Tongue (tissue), 2 donors: ENCODE data around the gene SBDS. TPM values are rescaled to one million over a fixed set of nuclear protein-coding genes. Genes with fewer than 3 reads are reported as not detected.
"Not testable (repeated sequence)": the region's sequence is repeated elsewhere in the genome, so short reads cannot be mapped to it uniquely, and the experiment has no call there.

ENCODE experiments used
- DNase-seq: peaks from one replicate; pipeline ENCODE4 v3.0.0-alpha.2; 2015
- total RNA-seq: library from RNA; depleted of rRNA; stranded (reverse); fragments of >200 nt; gene quantifications from one replicate; pipeline ENCODE4 v1.2.3, GENCODE V29; 2014

Gene SBDS
- total RNA-seq, 1 donor from 2014 or later = 165 TPM

DNA sequence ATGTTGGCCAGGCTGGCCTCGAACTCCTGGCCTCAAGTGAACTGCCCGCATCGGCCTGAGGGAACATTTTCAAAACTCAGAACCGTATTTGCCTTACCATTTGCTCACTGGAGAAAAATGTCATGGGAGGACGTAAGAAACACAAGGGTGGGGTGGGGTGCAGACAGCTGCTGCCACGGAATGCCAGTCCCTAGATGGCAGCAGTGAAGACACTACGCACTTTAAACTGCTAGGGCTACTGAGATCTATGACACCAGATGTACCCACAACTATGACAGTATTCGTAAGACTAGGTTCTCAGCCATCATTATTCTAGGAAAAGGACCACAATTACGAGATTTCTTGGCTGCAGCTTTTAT is 716 bp downstream of the SBDS start:
- DNase-seq = peak; percentile 87

DNA sequence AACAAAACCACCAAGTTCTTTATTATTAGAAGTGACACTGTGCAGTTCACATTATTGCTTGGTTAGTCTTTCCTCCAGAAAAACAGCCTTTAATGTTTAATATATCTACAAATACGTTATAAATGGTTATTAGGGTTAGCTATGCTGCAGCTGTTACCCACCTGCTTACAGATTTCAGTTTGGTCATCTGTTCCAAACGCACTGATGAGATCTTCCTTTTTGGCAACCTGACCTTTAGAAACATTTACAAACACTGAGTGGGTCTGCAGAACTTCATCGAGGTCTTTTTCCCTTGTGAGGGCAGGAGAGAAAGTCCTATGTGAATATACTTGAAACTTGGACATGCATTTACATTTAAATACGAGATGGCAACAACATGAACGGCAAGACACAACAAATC is 1.3 kb downstream of the SBDS start:
- peak; percentile 62 for DNase-seq

DNA sequence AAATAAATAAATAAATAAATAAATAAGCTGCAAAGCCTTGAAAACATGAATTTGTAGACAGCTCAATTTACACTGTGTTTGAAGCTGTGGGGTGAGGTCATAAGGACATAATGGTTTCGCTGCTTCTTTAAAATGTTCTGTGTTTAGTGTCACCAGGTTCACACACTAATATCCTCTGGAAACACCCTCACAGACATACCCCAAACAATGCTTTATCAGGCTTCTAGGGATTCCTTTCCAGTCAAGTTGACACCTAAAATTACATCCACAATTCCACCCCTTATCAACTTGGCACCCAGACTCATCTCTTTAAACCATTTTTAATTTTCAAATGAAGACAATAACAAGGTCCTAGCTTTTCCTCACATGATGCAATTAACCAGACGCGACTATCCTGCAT is 5.8 kb downstream of the SBDS start:
- DNase-seq = not testable (repeated sequence)

DNA sequence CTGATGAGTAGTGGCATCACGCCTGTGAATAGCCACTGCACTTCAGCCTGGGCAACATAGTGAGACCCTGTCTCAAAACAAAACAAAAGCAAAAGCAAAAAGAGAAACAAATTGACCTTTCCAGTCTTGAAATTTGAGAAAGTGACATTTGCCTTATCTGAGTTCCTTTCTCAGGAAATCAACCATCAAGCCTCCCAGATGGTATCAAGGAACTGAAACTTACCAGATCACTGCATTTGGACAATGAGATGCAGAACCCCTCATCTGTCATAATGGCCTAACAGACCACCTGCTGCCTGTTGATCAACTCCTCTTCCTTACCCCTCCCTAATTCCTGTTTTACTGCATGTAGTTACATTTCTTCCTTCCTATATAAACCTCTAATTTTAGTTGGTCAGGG is 15.1 kb downstream of the SBDS start:
- DNase-seq = not testable (repeated sequence)

DNA sequence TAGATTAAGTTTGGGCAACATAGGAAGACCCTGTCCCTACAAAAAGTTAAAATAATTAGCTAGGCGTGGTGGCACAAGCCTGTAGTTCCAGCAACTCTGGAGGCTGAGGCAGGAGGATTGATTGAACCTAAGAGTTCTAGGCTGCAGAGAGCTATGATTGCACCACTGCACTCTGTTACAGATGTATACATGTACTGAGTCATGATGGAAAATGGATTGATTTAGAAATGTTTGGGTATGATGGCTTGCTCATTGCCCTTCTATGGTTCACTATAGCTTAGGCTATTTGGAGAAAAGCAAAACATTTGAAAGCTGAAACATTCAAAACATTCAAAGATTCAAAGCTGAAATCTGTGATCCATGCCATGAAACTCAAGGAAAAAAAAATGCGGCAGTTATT is 16.4 kb downstream of the SBDS start:
- not testable (repeated sequence) for DNase-seq

DNA sequence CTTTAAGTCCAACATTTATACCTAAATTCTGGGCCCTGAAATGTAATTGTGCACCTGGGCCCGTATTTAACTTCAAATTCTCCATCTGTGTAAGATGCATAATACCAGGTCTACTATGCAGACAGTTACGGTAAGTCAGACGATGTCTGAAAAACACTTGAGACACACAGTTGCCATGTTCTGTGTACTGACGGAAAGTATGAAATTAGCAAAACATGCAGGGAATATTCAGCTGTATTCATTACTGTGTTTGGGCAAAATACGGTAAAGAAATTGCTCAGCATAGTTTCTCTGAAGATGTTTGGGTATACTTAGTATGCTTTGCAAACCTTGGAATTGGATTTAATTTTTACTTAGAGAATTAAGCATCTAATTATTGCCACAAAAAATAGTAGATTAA is 17.1 kb downstream of the SBDS start:
- not testable (repeated sequence) for DNase-seq

DNA sequence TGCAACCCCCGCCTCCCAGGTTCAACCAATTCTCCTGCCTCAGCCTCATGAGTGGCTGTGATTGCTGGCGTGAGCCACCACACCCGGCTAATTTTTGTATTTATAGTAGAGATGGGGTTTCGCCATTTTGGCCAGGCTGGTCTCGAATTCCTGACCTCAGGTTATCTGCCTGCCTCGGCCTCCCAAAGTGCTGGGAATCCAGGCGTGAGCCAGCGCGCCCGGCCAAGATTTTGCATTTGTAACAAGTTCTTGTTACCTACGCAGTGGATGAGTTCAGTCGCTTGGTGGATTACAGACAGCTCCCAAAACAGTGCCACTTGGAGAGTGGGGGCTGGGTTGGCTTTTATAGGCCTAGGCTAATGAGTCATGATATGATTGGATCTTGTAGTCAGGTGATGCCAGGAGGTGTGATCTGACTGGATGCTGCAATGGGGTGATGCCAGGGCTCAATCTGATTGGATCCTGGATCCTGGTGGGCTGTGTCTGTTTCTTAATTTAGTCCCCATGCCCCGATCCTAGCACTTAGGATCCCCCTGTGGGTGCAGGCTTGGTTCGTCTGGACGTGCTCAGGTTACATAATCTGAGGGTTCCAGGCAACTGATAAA is 20.3 kb downstream of the SBDS start:
- no peak for DNase-seq

DNA sequence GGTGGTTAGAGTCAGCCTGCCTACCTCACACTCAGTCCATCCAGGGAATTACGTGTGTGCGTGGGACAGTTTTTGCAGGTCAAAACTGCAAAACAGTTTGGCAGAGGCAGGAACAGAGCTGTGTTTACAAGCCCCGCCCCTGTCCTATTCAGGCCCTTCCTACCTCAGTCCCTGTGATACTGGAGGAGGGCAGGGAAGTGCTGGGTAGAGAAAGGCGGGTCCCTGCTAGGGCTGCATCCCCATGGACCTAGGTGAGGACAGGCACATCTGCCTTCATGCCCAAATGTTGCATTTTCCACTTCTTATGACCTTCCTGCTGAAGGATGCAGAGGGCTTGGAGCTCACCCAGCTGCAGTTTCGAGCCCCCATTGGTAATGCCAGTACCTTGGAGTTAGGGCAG is 25.1 kb downstream of the SBDS start:
- no peak for DNase-seq

DNA sequence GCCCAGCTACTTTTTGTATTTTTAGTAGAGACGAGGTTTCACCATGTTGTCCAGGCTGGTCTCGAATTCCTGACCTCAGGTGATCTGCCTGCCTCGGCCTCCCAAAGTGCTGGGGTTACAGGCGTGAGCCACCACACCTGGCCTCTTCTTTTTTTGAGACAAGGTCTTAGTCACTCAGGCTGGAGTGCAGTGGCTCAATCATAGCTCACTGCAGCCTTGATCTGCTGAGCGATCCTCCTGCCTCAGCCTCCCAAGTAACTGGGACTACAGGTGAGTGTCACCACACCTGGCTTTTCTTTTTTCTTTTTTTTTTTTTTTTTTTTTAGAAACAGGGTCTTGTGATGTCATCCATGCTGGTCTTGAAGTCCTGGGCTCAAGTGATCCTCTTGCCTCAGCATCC is 26.4 kb downstream of the SBDS start:
- not testable (repeated sequence) for DNase-seq

DNA sequence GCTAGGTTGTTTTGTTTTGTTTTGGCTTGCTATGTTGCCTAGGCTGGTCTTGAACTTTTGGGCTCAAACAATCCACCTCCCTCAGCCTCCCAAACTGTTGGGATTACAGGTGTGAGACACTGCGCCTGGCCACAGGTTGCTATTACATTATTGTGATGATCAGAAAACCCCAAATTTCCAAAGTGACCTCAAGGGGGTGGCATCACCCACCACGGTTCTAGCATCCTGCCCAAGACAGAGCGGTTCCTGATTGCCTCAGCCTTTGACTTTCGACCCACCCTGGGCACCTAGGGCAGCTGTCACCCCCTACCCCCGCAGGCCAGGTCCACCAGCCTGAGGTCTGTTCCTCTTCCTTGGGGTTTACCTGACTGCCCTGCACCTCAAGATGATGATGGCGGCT is 28.4 kb downstream of the SBDS start:
- DNase-seq = no peak

DNA sequence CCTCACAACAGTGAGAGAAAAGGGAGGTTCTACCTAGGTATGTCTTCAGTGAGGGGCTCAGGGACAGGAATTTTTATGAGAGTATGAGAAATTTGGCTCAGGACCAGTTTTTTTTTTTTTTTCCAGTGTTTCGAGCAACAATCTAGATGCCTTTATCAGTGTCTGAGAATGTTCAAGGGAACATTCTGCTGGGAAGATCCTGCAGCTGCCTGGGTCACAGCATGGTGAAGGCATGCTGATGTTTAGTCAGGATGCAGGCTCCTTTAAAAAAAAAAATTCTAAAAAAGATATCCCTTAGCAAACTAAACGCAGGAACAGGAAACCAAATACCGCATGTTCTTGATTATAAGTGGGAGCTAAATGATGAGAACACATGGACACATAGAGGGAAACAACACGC is 31.0 kb downstream of the SBDS start:
- DNase-seq = peak; percentile 12

DNA sequence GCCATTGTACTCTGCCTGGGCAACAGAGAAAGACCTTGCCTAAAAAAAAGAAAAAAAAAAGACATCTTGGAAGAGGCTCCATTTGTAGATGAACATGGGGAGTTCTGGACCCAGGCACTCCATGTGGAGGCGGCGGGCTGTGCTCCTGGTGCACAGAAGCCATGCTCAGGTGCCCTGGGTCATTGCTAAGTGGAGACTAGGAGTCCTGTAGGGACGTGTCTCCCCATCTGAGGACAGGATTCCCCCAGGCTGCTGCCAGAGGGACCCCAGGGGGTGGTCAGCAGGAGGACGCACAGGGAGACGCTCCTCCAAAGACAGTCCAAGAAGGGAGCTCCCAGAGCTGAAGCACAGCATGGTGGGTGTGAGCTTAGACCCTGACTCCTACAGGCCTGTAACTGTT is 34.3 kb downstream of the SBDS start:
- DNase-seq = no peak

DNA sequence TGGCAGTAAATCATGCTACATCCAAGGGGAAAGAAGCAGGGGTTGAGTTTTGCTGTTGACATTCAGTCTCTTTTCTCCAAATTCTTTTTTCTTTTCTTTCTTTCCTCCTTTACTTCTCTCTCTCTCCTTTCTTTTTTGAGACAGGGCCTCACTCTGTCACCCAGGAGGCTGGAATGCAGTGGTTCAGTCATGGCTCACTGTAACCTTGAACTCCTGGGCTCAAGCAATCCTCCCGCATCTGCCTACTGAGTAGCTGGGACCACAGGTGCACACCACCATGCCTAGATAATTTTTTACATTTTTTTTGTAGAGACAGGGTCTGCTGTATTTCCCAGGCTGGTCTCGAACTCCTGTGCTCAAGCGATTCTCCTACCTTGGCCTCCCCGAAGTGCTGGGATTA is 35.2 kb downstream of the SBDS start:
- no peak for DNase-seq

DNA sequence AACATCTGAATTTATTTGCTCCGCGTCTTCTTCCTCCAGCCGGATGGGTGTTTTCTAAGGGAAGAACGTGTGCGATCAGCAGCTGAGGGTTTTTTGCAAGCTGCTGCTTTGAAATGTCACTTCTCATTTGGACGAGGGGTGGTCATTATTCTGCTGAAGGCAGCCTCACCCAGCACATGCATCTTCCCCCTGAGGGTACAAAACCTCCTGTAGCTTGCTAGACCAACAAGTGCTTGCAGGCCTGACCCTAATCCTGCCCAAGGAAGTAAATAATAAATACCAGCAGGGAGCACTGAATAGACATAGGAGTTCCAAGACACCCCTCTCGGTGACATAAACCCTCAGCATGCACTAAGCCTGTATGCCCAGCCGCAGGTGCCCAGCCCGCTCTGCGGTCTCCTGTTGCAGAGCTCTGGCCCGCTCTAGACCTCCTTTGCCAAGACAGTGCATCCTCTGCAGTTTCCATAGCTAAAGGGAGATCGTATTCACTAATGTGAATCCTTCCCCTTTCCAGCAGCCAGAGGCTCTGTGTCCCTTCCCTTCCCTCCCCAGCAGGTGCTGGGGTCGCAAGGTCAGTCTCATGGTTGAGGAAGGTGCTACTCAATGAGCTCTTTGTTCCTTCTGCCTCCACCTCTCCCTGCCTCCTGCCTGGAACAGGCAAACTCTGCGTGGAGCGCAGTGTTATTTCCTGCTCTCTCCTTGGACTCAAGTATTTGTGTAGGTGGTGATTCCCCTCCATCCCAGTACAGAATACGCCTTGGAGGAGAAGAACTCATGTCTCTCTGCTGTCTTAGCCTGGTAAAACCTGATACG is 36.6 kb downstream of the SBDS start:
- DNase-seq = no peak

DNA sequence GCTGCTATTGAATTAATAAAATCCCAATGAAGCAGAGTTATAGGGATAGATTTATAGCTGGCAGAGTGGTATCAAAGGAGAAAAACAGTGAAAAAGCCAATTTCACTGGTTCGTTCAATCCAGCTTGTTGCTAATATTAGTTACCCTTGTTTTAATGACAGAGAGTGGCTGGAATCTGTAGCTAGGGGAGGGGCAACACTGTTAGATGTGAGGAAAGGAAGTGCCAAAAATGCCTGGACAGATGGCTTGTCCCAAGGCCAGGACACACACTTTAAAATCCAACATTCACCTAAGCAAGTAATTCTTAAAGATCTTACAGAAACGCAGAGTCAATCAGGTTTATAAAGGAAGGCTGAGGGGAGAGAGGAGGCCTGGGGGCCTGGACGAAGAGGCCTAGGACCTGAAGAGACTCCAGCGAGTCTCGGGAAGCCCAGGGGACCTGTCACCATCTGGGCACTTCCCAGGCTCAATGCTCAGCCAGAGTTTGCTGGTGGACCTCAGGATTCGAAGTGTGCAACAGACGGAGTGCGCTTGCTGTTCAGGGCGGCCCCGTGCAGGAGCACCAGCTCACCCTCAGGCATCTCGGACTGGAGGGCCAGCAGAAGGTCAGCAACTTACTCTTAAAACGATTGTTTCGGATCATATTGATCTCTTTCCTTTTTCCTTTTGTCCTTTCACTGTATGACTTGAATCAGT is 37.6 kb downstream of the SBDS start:
- DNase-seq = no peak

DNA sequence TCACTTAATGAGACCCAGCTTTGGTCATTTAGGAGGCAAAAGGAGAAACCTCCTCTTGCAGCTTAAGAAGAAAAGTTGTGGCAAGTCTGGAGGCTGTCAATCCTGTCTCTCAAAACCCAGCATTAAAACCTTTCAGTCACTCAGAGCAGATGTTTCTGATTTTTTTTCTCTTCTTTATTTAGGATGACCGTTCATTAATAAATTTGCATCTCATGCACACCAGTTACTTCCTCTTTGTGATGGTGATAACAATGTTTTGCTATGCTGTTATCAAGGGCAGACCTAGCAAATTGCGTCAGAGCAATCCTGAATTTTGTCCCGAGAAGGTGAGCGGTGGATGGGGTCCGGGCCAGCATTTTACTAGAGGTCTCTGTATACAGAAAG is 42.4 kb downstream of the SBDS start:
- no peak for DNase-seq

DNA sequence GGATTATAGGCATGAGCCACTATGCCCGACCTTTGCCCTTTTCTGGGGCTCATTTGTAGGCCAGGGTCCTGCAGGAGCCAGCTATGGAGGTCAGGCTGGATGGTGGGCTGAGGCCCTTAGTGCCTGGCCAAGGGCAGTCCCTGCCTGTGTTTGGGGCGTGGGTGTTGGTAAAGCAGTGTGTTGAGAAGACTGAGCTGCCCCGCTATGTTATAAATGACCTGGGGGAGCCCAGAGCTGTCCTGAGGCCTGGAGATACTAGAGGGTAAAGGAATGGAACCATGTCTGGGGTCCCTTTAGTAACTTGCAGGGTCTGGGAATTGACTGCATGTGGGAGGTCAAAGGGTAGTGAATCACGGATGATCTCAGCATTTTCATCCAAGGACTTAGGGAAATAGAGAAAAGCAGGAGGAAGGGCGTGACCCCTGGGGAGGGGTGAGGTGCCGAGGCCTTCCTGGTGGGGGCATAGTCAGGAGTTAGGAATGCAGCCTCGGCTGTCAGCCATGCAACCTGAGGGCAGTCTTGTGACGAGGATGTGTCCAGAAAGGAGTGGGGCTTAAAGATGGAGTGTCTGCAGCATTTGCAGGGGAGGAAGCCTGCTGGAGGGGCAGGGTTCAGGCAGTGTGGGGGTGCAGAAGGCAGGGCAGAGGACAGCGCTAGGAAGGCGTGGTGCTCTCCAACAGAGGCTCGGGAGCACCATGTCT is 42.9 kb downstream of the SBDS start:
- DNase-seq = no peak

DNA sequence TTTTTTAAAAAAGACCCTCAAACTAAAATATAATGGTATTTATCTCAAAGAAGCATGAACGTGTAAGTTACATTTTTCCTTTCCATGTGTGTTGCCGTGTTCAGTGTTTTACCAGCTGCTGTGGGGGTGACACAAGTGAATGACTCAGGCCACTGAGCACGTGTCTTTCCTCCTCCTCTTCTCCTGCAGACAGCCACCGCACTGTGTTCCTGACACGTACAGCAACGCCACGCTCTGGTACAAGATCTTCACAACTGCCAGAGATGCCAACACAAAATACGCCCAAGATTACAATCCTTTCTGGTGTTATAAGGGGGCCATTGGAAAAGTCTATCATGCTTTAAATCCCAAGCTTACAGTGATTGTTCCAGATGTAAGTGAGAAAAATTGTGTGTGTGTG is 44.6 kb downstream of the SBDS start:
- DNase-seq = no peak

DNA sequence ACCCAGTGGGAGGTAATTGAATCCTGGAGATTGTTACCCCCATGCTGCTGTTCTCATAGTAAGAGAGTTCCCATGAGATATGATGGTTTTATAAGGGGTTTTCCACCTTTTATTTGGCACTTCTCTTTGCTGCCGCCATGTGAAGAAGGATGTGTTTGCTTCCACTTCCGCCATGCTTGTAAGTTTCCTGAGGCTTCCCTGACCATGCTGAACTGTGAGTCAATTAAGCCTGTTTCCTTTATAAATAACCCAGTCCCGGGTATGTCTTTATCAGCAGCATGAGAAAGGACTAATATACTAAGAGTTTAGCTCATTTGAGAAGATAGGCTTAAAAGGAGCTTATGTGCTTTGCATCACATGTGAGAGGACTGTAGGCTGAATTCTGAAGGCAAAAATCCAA is 45.1 kb downstream of the SBDS start:
- no peak for DNase-seq

DNA sequence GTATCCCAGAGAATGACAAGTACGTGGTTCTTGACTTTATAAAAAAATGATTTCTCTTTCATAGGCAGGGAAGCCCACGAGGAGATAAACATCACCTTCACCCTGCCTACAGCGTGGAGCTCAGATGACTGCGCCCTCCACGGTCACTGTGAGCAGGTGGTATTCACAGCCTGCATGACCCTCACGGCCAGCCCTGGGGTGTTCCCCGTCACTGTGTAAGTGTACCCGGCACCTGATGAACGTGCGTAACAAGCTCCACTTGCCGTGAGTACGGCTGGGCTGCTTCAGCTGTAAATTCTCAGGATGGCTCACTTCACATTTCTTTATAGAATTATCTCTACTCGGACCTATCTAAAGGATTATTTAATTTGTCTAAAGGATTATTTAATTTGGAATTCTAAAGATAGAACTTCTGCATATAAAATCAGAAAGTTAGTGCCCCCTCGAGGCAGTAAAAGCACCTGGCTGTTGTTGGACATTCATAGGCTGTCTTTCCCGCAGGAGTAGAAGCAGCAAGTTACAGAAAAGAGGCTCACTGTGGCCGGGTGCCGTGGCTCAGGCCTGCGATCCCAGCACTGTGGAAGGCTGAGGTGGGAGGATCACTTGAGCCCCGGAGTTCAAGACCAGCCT is 46.8 kb downstream of the SBDS start:
- no peak for DNase-seq

DNA sequence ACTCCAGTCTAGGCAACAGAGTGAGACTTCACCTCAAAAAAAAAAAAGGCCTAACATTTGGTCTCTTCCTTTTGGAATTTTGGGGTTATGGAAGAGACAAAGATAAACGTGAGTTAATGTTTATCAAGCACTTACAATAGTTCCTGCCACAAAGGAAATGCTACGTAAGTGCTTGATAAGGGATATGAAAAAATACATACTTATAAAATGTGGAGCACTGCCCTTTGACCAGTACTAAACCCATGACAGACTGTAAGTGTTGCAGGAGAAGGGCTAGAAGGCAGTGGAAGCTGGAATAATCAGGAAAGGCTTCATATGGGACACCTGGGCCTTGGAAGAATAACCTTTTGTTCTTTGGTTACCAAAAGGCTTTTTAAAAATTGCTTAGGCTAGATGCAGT is 48.8 kb downstream of the SBDS start:
- no peak for DNase-seq

DNA sequence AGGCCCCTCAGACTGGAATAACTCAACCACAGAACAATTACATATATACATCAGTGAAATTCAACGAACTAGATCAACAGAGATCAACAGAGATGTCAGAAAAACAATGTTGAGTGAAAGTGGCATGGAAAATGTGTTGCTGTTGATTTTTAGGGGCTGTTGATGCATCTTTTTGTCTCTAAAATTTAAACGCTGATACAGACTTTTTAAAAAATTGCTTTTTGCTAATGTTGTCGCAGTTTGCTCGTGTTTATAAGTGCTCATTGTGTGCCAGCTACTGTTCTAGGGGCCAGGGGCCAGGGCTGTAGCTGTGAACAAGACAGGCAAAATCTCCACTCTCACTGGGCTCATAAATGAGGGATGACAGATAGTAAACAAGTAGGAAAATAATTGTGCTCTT is 56.1 kb downstream of the SBDS start:
- no peak for DNase-seq

DNA sequence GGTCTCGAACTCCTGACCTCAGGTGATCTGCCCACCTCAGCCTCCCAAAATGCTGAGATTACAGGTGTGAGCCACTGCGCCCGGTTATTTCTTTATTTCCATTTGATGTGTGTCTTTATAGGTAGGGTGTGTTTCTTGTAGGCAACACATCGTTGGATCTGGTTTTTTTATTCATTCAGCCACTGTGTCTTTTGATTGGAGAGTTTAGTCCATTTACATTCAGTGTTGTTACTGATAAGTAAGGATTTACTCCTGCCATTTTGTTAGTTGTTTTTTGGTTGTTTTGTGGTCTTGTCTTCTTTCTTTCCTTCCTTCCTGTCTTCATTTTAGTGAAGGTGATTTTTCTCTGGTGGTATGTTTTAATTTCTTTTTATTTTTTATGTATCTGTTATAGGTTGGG is 57.4 kb downstream of the SBDS start:
- DNase-seq = no peak
